GM12801 (cell line): ENCODE results near the gene DOCK4.

Experiments used
- TF ChIP-seq, protein P1 (sequence below): IDR thresholded peaks from one replicate; pipeline ENCODE4 v1.5.1; 2011; ENCODE audit warnings: control low read depth; ENCODE audit not compliant: insufficient read length; ENCODE audit errors: extremely low read depth

Gene DOCK4

GRCh38 chr7:112156412-112156811, 49.8 kb downstream of the DOCK4 start:
- TF ChIP-seq, protein P1, sequence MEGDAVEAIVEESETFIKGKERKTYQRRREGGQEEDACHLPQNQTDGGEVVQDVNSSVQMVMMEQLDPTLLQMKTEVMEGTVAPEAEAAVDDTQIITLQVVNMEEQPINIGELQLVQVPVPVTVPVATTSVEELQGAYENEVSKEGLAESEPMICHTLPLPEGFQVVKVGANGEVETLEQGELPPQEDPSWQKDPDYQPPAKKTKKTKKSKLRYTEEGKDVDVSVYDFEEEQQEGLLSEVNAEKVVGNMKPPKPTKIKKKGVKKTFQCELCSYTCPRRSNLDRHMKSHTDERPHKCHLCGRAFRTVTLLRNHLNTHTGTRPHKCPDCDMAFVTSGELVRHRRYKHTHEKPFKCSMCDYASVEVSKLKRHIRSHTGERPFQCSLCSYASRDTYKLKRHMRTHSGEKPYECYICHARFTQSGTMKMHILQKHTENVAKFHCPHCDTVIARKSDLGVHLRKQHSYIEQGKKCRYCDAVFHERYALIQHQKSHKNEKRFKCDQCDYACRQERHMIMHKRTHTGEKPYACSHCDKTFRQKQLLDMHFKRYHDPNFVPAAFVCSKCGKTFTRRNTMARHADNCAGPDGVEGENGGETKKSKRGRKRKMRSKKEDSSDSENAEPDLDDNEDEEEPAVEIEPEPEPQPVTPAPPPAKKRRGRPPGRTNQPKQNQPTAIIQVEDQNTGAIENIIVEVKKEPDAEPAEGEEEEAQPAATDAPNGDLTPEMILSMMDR, result no peak

DNA sequence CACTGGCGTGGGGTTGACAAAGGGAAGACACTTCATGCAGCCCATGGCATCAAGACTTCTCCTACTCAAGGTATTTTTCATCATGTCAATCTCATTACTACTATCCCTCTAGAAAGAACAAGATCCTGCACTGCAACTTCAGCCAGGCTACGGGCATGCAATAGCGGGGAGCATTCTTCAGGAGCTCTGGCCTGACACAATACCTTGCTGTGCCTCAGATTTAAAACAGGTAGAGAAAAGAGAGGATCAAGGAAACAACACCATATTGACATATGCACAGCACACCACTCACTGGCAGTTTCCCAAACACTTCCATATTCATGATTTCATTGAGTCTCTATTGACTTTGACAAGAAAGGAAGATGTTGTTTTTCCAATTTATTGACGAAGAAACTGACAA, 51.5 kb downstream of the DOCK4 start:
- TF ChIP-seq, protein P1, result no peak

DNA sequence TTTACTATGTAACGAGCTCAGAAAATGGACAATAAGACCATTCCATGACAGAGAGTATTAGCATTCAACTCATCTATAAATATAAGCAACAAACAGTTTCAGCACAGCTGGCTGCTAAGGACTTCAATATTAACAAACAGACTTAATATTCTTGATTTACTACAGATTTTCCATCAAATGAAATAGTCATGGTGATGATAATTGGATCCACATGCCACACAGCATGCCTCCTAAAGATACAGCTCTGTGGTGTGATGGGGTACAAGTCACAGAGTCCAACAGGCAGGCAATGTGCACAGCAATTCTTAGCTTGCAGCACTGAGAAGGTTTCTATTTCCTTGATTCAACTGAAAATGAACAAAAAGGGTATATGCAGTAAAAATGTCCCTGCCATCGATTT, 54.0 kb downstream of the DOCK4 start:
- TF ChIP-seq, protein P1, result no peak

DNA sequence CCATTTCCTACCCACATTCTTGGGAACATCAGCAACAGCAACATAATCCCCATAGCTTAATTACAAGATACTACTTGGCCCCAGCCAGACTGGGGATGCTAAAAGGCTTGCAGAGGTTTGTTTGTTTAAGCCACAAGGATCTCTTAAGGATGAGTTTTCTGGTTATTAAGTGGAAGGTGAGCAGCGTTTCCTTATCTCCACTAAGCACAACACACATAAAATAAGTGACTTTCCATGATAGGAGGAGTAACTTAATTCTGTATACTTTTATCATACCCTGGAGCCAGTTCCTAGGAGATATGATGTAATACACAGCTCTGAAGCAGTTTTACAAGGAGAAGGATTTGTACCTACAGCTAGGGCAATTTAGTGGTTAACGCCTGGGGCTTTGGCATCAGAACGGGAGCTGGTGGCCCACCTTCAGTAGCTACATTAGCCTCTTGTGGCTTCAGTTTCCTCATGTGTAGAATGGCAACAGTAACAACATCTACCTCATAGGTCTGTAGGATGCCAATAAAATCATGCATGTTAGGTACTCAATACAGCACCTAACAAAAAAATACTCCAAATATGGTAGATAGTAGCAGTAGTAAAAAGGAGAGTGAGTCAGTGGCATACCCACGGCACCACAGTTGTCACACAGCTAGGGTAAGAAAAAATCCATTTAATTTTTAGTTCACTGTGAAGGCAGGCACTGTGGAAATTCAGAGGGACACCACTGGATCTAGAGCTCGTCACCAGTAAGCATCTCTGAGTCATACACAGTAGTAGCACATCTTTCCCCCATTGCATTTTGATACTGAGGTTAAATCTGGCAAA, 55.2 kb downstream of the DOCK4 start:
- TF ChIP-seq, protein P1, result no peak

- TF ChIP-seq, protein P1, result no peak
These were observed 56.5 kb downstream of the DOCK4 start for GRCh38 chr7:112149734-112150133.

- TF ChIP-seq, protein P1, result no peak
These were observed 58.3 kb downstream of the DOCK4 start for GRCh38 chr7:112147793-112148361.

GRCh38 chr7:112145206-112145605, 61.0 kb downstream of the DOCK4 start:
- TF ChIP-seq, protein P1, result no peak
